ENCODE measurements around the gene NAA20. TPM values are rescaled to one million over a fixed set of nuclear protein-coding genes. Genes with fewer than 3 reads are reported as not detected.

Gene NAA20
- total RNA-seq, 1 experiment from 2014 or later: 71.7 TPM

- H3K27me3 ChIP-seq (replicated peaks): no peaks in the 10 kb centered on the region
- no peak for DNase-seq (ENCODE audit: low read depth in 1 of 2, low spot score in 2 of 2)
- peaks cover 24% of the 10 kb centered on the region for H3K36me3 ChIP-seq
- peaks cover 16% of the 10 kb centered on the region for H3K4me1 ChIP-seq (replicated peaks)
- H3K27ac ChIP-seq: peak overlapping the region; percentile 26
- no peaks in the 10 kb centered on the region for H3K9me3 ChIP-seq (replicated peaks)
- H3K4me3 ChIP-seq: peak overlapping the region; percentile 72
Observed at GRCh38 chr20:20017844-20018185, 653 bp downstream of the NAA20 start.

- Histone ChIP-seq H3K27ac (no peak overlapping the region), H3K4me3 (peak overlapping the region; percentile 72), H3K27me3 (replicated peaks) (no peaks in the 10 kb centered on the region), H3K4me1 (replicated peaks) (peaks cover 16% of the 10 kb centered on the region), H3K36me3 (peaks cover 27% of the 10 kb centered on the region), H3K9me3 (replicated peaks) (no peaks in the 10 kb centered on the region)
- DNase-seq (ENCODE audit: low read depth in 1 of 2, low spot score in 2 of 2): no peak
Observed at GRCh38 chr20:20018366-20018765, 1.2 kb downstream of the NAA20 start.

- no peak overlapping the region for H3K27ac ChIP-seq
- peaks cover 16% of the 10 kb centered on the region for H3K4me1 ChIP-seq (replicated peaks)
- no peaks in the 10 kb centered on the region for H3K9me3 ChIP-seq (replicated peaks)
- no peak for DNase-seq (ENCODE audit: low read depth in 1 of 2, low spot score in 2 of 2)
- H3K27me3 ChIP-seq (replicated peaks): no peaks in the 10 kb centered on the region
- H3K36me3 ChIP-seq: peaks cover 34% of the 10 kb centered on the region
- no peak overlapping the region for H3K4me3 ChIP-seq
Observed at GRCh38 chr20:20019123-20019522, 2.0 kb downstream of the NAA20 start.

- Histone ChIP-seq H3K9me3 (replicated peaks) (no peaks in the 10 kb centered on the region), H3K36me3 (peaks cover 43% of the 10 kb centered on the region), H3K4me1 (replicated peaks) (peaks cover 16% of the 10 kb centered on the region), H3K27ac (no peak overlapping the region), H3K4me3 (no peak overlapping the region), H3K27me3 (replicated peaks) (no peaks in the 10 kb centered on the region)
- DNase-seq (ENCODE audit: low read depth in 1 of 2, low spot score in 2 of 2): no peak
Observed at GRCh38 chr20:20020908-20021307, 3.7 kb downstream of the NAA20 start.

DNA sequence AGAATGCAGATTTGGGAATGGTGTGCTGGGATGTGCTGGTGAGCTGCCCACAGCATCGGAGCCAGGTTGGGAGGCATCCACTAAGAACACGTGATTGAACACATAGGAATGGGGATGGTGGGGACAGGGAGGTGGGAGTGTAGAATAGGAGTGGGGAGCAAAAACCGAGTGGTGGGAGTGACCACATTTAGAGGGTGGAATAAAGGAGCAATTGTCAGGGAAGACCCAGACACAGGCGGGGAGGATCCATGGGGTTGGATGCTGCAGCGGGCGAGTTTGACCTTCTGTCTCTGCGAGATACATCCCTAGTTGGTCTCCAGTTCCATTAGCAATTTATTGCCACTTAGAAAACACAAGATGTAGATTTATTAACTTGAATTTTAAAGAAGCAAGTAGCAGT, 4.7 kb downstream of the NAA20 start:
- no peaks in the 10 kb centered on the region for H3K27me3 ChIP-seq (replicated peaks)
- peaks cover 44% of the 10 kb centered on the region for H3K36me3 ChIP-seq
- peaks cover 14% of the 10 kb centered on the region for H3K4me1 ChIP-seq (replicated peaks)
- no peak for DNase-seq (ENCODE audit: low read depth in 1 of 2, low spot score in 2 of 2)
- H3K27ac ChIP-seq: no peak overlapping the region
- no peak overlapping the region for H3K4me3 ChIP-seq
- no peaks in the 10 kb centered on the region for H3K9me3 ChIP-seq (replicated peaks)

GRCh38 chr20:20022498-20022897, 5.3 kb downstream of the NAA20 start:
- no peak for DNase-seq (ENCODE audit: low read depth in 1 of 2, low spot score in 2 of 2)
- peaks cover 13% of the 10 kb centered on the region for H3K4me1 ChIP-seq (replicated peaks)
- no peaks in the 10 kb centered on the region for H3K9me3 ChIP-seq (replicated peaks)
- no peak overlapping the region for H3K27ac ChIP-seq
- no peaks in the 10 kb centered on the region for H3K27me3 ChIP-seq (replicated peaks)
- no peak overlapping the region for H3K4me3 ChIP-seq
- H3K36me3 ChIP-seq: peaks cover 51% of the 10 kb centered on the region

DNA sequence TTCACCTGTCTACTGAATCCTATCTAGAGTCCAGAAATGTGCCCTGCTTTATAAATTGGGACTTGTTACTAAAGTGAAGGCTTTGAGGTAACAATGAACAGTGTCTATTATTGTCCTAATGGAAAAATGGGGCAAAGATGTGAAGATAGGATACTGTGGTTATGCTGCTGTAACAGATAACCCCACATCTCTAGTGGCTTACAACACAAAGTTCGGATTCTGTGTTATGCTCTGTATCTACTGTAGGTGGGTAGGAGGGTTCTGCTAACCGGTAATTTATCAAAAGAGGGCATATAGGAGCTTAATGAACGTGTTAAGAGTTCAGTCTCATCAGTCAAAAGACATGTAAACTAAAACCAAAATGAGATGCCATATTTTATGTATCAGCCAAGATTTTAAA, 6.2 kb downstream of the NAA20 start:
- Histone ChIP-seq H3K27ac (no peak overlapping the region), H3K9me3 (replicated peaks) (no peaks in the 10 kb centered on the region), H3K36me3 (peaks cover 56% of the 10 kb centered on the region), H3K4me3 (no peak overlapping the region), H3K27me3 (replicated peaks) (no peaks in the 10 kb centered on the region), H3K4me1 (replicated peaks) (peaks cover 7% of the 10 kb centered on the region)
- no peak for DNase-seq (ENCODE audit: low read depth in 1 of 2, low spot score in 2 of 2)

- no peak overlapping the region for H3K27ac ChIP-seq
- no peaks in the 10 kb centered on the region for H3K4me1 ChIP-seq (replicated peaks)
- no peaks in the 10 kb centered on the region for H3K27me3 ChIP-seq (replicated peaks)
- no peak overlapping the region for H3K4me3 ChIP-seq
- peaks cover 49% of the 10 kb centered on the region for H3K36me3 ChIP-seq
- DNase-seq (ENCODE audit: low read depth in 1 of 2, low spot score in 2 of 2): no peak
- no peaks in the 10 kb centered on the region for H3K9me3 ChIP-seq (replicated peaks)
Observed at GRCh38 chr20:20024942-20025341, 7.8 kb downstream of the NAA20 start.

- Histone ChIP-seq H3K4me3 (no peak overlapping the region), H3K27me3 (replicated peaks) (no peaks in the 10 kb centered on the region), H3K4me1 (replicated peaks) (no peaks in the 10 kb centered on the region), H3K9me3 (replicated peaks) (no peaks in the 10 kb centered on the region), H3K36me3 (peaks cover 59% of the 10 kb centered on the region), H3K27ac (no peak overlapping the region)
- DNase-seq (ENCODE audit: low read depth in 1 of 2, low spot score in 2 of 2): no peak
Observed at GRCh38 chr20:20027284-20027683, 10.1 kb downstream of the NAA20 start.

- DNase-seq (ENCODE audit: low read depth in 1 of 2, low spot score in 2 of 2): no peak
- H3K27me3 ChIP-seq (replicated peaks): no peaks in the 10 kb centered on the region
- H3K27ac ChIP-seq: no peak overlapping the region
- no peaks in the 10 kb centered on the region for H3K4me1 ChIP-seq (replicated peaks)
- H3K9me3 ChIP-seq (replicated peaks): no peaks in the 10 kb centered on the region
- no peak overlapping the region for H3K4me3 ChIP-seq
- H3K36me3 ChIP-seq: peaks cover 77% of the 10 kb centered on the region
Observed at GRCh38 chr20:20031790-20032189, 14.6 kb downstream of the NAA20 start.

DNA sequence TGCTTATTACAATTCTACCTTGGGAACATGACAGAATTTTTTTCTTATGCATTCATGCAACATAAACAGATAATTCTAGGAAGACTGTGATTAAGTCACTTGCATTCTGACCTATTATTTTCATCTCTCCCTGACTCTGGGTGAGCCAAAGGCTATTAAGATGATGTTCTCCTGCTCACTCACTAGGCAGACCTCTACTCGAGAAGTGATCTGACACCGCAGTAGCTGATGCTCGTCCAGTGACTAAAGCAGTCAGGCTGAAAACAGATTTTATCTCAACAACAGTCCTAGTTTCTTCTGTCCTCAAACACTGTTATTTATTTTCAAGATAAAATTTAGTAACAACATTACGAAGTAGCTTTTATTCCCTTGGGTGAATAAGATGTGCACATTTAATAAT, 17.3 kb downstream of the NAA20 start:
- H3K36me3 ChIP-seq: peaks cover 82% of the 10 kb centered on the region
- H3K9me3 ChIP-seq (replicated peaks): no peaks in the 10 kb centered on the region
- H3K4me1 ChIP-seq (replicated peaks): peaks cover 9% of the 10 kb centered on the region
- DNase-seq (ENCODE audit: low read depth in 1 of 2, low spot score in 2 of 2): no peak
- no peak overlapping the region for H3K27ac ChIP-seq
- no peaks in the 10 kb centered on the region for H3K27me3 ChIP-seq (replicated peaks)
- H3K4me3 ChIP-seq: no peak overlapping the region

DNA sequence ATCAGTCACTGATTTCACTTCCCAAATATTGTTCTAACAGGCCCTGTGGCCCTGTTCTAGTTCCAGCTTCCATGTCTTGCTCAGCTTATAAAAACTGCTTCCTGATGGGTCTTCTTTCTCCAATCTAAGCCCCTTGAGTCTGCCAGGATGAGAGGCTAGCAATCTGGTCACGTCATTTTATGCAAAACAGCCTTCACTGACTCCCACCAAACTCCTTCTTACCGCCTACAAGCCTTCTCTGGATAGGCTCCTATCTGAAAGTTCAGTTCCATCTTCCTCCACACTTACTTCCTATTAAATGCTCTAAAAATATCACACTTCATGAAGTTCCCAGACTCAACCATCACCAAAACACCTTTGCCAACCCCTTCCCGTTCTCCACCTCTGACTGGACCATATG, 19.6 kb downstream of the NAA20 start:
- Histone ChIP-seq H3K36me3 (peaks cover 85% of the 10 kb centered on the region), H3K9me3 (replicated peaks) (no peaks in the 10 kb centered on the region), H3K4me1 (replicated peaks) (peaks cover 9% of the 10 kb centered on the region), H3K4me3 (no peak overlapping the region), H3K27me3 (replicated peaks) (no peaks in the 10 kb centered on the region), H3K27ac (no peak overlapping the region)
- DNase-seq (ENCODE audit: low read depth in 1 of 2, low spot score in 2 of 2): no peak

DNA sequence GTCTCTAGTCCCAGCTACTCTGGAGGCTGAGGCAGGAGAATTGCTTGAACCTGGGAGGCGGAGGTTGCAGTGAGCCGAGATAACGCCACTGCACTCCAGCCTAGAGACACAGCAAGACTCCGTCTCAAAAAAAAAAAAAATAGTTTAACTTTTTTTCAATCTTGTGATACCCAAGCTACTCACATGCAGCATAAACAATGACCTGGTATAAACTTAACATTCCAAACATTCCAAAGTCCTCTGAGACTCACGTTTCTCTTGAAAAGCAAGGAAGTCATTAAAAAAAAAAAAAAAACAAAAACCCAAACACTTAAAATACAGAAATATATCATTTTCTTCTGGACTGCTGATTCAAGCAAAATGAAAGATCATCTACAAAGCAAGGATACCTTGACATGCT, 20.8 kb downstream of the NAA20 start:
- peaks cover 89% of the 10 kb centered on the region for H3K36me3 ChIP-seq

GRCh38 chr20:20038586-20038985, 21.4 kb downstream of the NAA20 start:
- H3K4me3 ChIP-seq: no peak overlapping the region
- H3K4me1 ChIP-seq (replicated peaks): peaks cover 9% of the 10 kb centered on the region
- H3K9me3 ChIP-seq (replicated peaks): no peaks in the 10 kb centered on the region
- no peaks in the 10 kb centered on the region for H3K27me3 ChIP-seq (replicated peaks)
- DNase-seq (ENCODE audit: low read depth in 1 of 2, low spot score in 2 of 2): no peak
- H3K27ac ChIP-seq: peak overlapping the region; percentile 54
- H3K36me3 ChIP-seq: peaks cover 89% of the 10 kb centered on the region

More for the DNA sequence above, 20.8 kb downstream of the NAA20 start:
- H3K27ac ChIP-seq: peak overlapping the region; percentile 54
- H3K27me3 ChIP-seq (replicated peaks): no peaks in the 10 kb centered on the region
- no peaks in the 10 kb centered on the region for H3K9me3 ChIP-seq (replicated peaks)
- DNase-seq (ENCODE audit: low read depth in 1 of 2, low spot score in 2 of 2): peak in 1 of 2 experiments; percentile 53
- peaks cover 9% of the 10 kb centered on the region for H3K4me1 ChIP-seq (replicated peaks)
- H3K4me3 ChIP-seq: no peak overlapping the region

- Histone ChIP-seq H3K4me3 (no peak overlapping the region), H3K27ac (no peak overlapping the region), H3K36me3 (peaks cover 95% of the 10 kb centered on the region), H3K27me3 (replicated peaks) (no peaks in the 10 kb centered on the region), H3K4me1 (replicated peaks) (peaks cover 9% of the 10 kb centered on the region), H3K9me3 (replicated peaks) (no peaks in the 10 kb centered on the region)
- DNase-seq (ENCODE audit: low read depth in 1 of 2, low spot score in 2 of 2): no peak
Observed at GRCh38 chr20:20039752-20040387, 22.7 kb downstream of the NAA20 start.
